Urinary bladder (tissue), 4 donors: ENCODE data around the gene GREB1. TPM values are rescaled to one million over a fixed set of nuclear protein-coding genes. Genes with fewer than 3 reads are reported as not detected.
"Not testable (repeated sequence)": the region's sequence is repeated elsewhere in the genome, so short reads cannot be mapped to it uniquely, and the experiment has no call there.

Source experiments
- DNase-seq: peaks from one replicate; pipeline ENCODE4 v3.0.0-alpha.2; 2015; ENCODE audit errors: extremely low spot score
- H3K27ac ChIP-seq: one replicate; pipeline ENCODE4 v1.5.1; 2013; ENCODE audit warnings: low read depth, mild to moderate bottlenecking, moderate library complexity
- H3K36me3 ChIP-seq: one replicate; pipeline ENCODE4 v1.6.1; 2013; ENCODE audit warnings: mild to moderate bottlenecking, moderate library complexity; ENCODE audit not compliant: insufficient read depth
- H3K4me1 ChIP-seq: one replicate; pipeline ENCODE4 v1.6.1; 2013; ENCODE audit warnings: mild to moderate bottlenecking, moderate library complexity; ENCODE audit not compliant: insufficient read depth
- H3K4me3 ChIP-seq: one replicate; pipeline ENCODE4 v1.5.1; 2013; ENCODE audit warnings: low read depth, low read length
- WGBS: extraction: QIAGEN DNeasy Blood & Tissue Kit; methylation state at CpG from one replicate; pipeline ENCODE4 v1.1.7; 2013; 5-methylcytosine and 5-hydroxymethylcytosine counted together
- polyA plus RNA-seq: library from polyadenylated mRNA; stranded (reverse); fragments of 200-250 nt; gene quantifications from one replicate; pipeline ENCODE4 v1.2.3, GENCODE V29; 2013
- total RNA-seq: library from RNA; depleted of rRNA; stranded (reverse); fragments of >200 nt; gene quantifications from one replicate; pipeline ENCODE4 v1.2.3, GENCODE V29; 2014
- donor health status: healthy with polysubstance abuse.
- donor health status: healthy.

GREB1 gene
- total and polyA plus RNA-seq, 2 donors = 0.86 to 9.1 TPM

GRCh38 chr2:11656671-11657101 is 122.8 kb downstream of the GREB1 start:
- Histone ChIP-seq H3K36me3 (no peaks in the 10 kb centered on the region), H3K4me1 (no peaks in the 10 kb centered on the region), H3K4me3 (no peak overlapping the region), H3K27ac (no peak overlapping the region)
- DNase-seq = no peak
- 84% methylated on average over 31 of the region's 31 CpGs for WGBS

GRCh38 chr2:11657195-11657594 is 123.3 kb downstream of the GREB1 start:
- DNase-seq = no peak
- H3K4me1 ChIP-seq = no peaks in the 10 kb centered on the region
- WGBS = 94% methylated on average over 11 of the region's 11 CpGs
- no peaks in the 10 kb centered on the region for H3K36me3 ChIP-seq
- no peak overlapping the region for H3K27ac ChIP-seq
- no peak overlapping the region for H3K4me3 ChIP-seq

- DNase-seq = no peak
Observed at GRCh38 chr2:11657646-11658045, 123.8 kb downstream of the GREB1 start.

GRCh38 chr2:11658208-11659114 is 124.6 kb downstream of the GREB1 start:
- H3K36me3 ChIP-seq = no peaks in the 10 kb centered on the region
- DNase-seq = no peak
- no peak overlapping the region for H3K4me3 ChIP-seq
- no peak overlapping the region for H3K27ac ChIP-seq
- no peaks in the 10 kb centered on the region for H3K4me1 ChIP-seq
- WGBS = 83% methylated on average over 19 of the region's 19 CpGs

More at GRCh38 chr2:11657646-11658045, 123.8 kb downstream of the GREB1 start:
- H3K4me3 ChIP-seq = no peak overlapping the region
- no peak overlapping the region for H3K27ac ChIP-seq
- H3K36me3 ChIP-seq = no peaks in the 10 kb centered on the region
- H3K4me1 ChIP-seq = no peaks in the 10 kb centered on the region
- WGBS = 83% methylated on average over 11 of the region's 11 CpGs

- Histone ChIP-seq H3K4me1 (no peaks in the 10 kb centered on the region), H3K27ac (no peak overlapping the region), H3K4me3 (no peak overlapping the region), H3K36me3 (no peaks in the 10 kb centered on the region)
- DNase-seq = no peak
- 80% methylated on average over 11 of the region's 11 CpGs for WGBS
Observed at GRCh38 chr2:11659115-11659475, 125.2 kb downstream of the GREB1 start.

DNA sequence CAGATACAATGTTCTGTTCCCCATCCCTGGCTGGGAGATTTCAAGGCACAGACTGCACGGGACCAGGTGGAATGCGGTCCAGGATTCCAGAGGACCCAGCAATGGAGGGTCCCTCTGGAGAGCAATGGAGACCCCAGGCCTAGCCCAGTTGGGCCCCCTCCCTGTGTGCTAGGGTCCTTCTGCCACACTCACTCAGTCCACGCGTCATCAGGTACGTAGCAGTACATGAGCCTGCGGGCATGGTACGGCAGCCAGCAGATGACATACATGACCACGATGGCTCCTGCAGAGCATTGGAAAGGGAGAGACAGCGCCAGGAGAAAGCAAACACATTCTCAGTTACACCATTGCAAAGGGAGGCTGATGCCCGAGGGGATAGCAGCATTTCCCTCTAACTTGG is 126.0 kb downstream of the GREB1 start:
- WGBS = 94% methylated on average over 10 of the region's 10 CpGs
- Histone ChIP-seq H3K27ac (no peak overlapping the region), H3K4me1 (no peaks in the 10 kb centered on the region), H3K4me3 (no peak overlapping the region), H3K36me3 (no peaks in the 10 kb centered on the region)
- DNase-seq = no peak

DNA sequence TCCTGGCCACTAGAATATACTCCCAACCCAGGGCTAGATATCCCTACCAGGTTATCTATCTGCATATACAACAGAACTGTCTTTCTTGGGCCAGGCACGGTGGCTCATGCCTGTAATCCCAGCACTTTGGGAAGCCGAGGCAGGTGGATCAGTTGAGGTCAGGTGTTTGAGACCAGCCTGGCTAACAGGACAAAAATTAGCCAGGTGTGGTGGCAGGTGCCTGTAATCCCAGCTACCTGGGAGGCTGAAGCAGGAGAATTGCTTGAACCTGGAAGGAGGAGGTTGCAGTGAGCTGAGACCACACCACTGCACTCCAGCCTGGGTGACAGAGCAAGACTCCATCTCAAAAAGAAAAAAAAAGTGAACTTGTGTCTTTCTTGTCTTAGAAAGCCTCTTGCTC is 126.6 kb downstream of the GREB1 start:
- 93% methylated on average over 2 of the region's 2 CpGs for WGBS
- not testable (repeated sequence) for DNase-seq, H3K4me3 ChIP-seq, H3K27ac ChIP-seq, H3K4me1 ChIP-seq, H3K36me3 ChIP-seq

DNA sequence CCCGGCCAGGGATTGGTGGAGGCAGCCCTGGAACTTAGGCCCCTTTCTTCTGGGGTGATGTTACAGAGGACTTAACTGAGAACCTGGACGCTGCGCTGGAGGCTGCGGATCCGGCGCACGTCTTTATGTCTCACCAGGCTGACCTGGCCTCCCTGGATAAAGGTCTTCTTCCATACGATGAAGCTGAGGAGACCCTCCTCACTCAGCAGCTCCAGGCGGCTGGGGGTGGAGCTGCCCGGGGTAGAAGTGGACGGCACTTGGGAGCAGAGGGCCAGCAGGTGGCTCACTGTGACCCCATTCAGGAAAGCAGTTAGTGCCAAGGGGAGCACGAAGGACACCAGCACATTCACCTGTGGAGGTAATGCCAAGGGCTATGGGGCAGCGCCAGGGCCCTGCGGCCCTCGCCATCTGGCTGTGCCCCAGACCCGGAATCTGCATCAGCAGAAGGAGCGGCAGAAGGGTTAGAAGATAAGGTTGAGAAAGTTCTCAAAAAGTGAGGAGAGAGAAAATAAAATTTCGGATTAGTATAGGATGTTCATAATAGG is 128.1 kb downstream of the GREB1 start:
- WGBS = 92% methylated on average over 18 of the region's 18 CpGs
- H3K36me3 ChIP-seq = no peaks in the 10 kb centered on the region
- no peak overlapping the region for H3K27ac ChIP-seq
- no peak overlapping the region for H3K4me3 ChIP-seq
- no peaks in the 10 kb centered on the region for H3K4me1 ChIP-seq
- no peak for DNase-seq

GRCh38 chr2:11662882-11663281 is 129.0 kb downstream of the GREB1 start:
- no peak overlapping the region for H3K4me3 ChIP-seq
- H3K4me1 ChIP-seq = no peaks in the 10 kb centered on the region
- H3K36me3 ChIP-seq = no peaks in the 10 kb centered on the region
- DNase-seq = no peak
- no peak overlapping the region for H3K27ac ChIP-seq

- H3K36me3 ChIP-seq = no peaks in the 10 kb centered on the region
- WGBS = 42% methylated on average over 2 of the region's 2 CpGs
- no peak overlapping the region for H3K4me3 ChIP-seq
- no peak for DNase-seq
- H3K27ac ChIP-seq = no peak overlapping the region
- H3K4me1 ChIP-seq = no peaks in the 10 kb centered on the region
Observed at GRCh38 chr2:11663427-11663826, 129.6 kb downstream of the GREB1 start.

- 82% methylated on average over 11 of the region's 11 CpGs for WGBS
- DNase-seq = no peak
- Histone ChIP-seq H3K36me3 (no peaks in the 10 kb centered on the region), H3K4me3 (no peak overlapping the region), H3K27ac (no peak overlapping the region), H3K4me1 (no peaks in the 10 kb centered on the region)
Observed at GRCh38 chr2:11665028-11665427, 131.2 kb downstream of the GREB1 start.

GRCh38 chr2:11665510-11666362 is 131.9 kb downstream of the GREB1 start:
- no peak for DNase-seq
- WGBS = 76% methylated on average over 10 of the region's 10 CpGs

GRCh38 chr2:11667194-11667593 is 133.3 kb downstream of the GREB1 start:
- H3K4me3 ChIP-seq = no peak overlapping the region
- H3K27ac ChIP-seq = no peak overlapping the region
- H3K36me3 ChIP-seq = no peaks in the 10 kb centered on the region
- DNase-seq = no peak
- WGBS = 78% methylated on average over 3 of the region's 3 CpGs
- H3K4me1 ChIP-seq = no peaks in the 10 kb centered on the region

More at GRCh38 chr2:11665510-11666362, 131.9 kb downstream of the GREB1 start:
- Histone ChIP-seq H3K4me1 (no peaks in the 10 kb centered on the region), H3K36me3 (no peaks in the 10 kb centered on the region), H3K27ac (no peak overlapping the region), H3K4me3 (no peak overlapping the region)
